OCI-LY7 (cell line): ENCODE results near the gene PBX1. TPM values are rescaled to one million over a fixed set of nuclear protein-coding genes. Genes with fewer than 3 reads are reported as not detected.

Experiments used
- BruUV-seq: library from RNA; stranded (reverse); fragments of 400-500 nt; replicated peaks from 2 replicates; lab custom pipeline; 2021; lab: Mats Ljungman, UMichigan
- CTCF ChIA-PET: fragments of 300-600 bp; sonication (Branson Sonifier 250); formaldehyde crosslinking; loops from one replicate; lab custom pipeline; 2022; ENCODE audit warnings: antibody characterized with exemption; ENCODE audit not compliant: unreplicated experiment; lab: Charles Lee
- POLR2A ChIA-PET: fragments of 300-600 bp; sonication (Branson Sonifier 250); formaldehyde crosslinking; loops from one replicate; lab custom pipeline; 2022; ENCODE audit warnings: antibody characterized with exemption; lab: Charles Lee
- DNase-seq: peaks from one replicate; pipeline ENCODE4 v3.0.0-alpha.2; 2015; ENCODE audit warnings: low spot score
- H2AFZ ChIP-seq: fragments of 200-600 bp; sonication (generic), shearing (Covaris generic); 2 replicates; pipeline ENCODE4 v1.6.1; 2014; ENCODE audit warnings: mild to moderate bottlenecking, antibody characterized with exemption, low read length, moderate library complexity
- H3K27ac ChIP-seq: fragments of 200-600 bp; sonication (generic); 2 replicates; pipeline ENCODE4 v1.5.1; 2014; ENCODE audit warnings: mixed run types, low read depth, mild to moderate bottlenecking, moderate library complexity, low read length, inconsistent platforms; ENCODE audit not compliant: poor library complexity, severe bottlenecking
- H3K36me3 ChIP-seq: fragments of 200-600 bp; sonication (generic); 2 replicates; pipeline ENCODE4 v1.6.1; 2014; ENCODE audit warnings: mild to moderate bottlenecking, antibody characterized with exemption, low read length, moderate library complexity, mixed read lengths; ENCODE audit not compliant: insufficient read depth
- H3K4me1 ChIP-seq: fragments of 200-600 bp; sonication (generic); 2 replicates; pipeline ENCODE4 v1.5.1; 2014; ENCODE audit warnings: mild to moderate bottlenecking, low read length; ENCODE audit not compliant: insufficient read depth, poor library complexity, severe bottlenecking
- H3K4me2 ChIP-seq: fragments of 200-600 bp; sonication (generic); 2 replicates; pipeline ENCODE4 v1.6.1; 2014; ENCODE audit warnings: mild to moderate bottlenecking, low read length
- H3K4me3 ChIP-seq: fragments of 200-600 bp; sonication (generic); 2 replicates; pipeline ENCODE4 v1.5.1; 2014; ENCODE audit warnings: mild to moderate bottlenecking, low read depth, low read length; ENCODE audit not compliant: poor library complexity, severe bottlenecking
- H3K79me2 ChIP-seq: fragments of 200-600 bp; sonication (generic); 2 replicates; pipeline ENCODE4 v1.6.1; 2016; ENCODE audit warnings: low read depth, mild to moderate bottlenecking, low read length, moderate library complexity, mixed read lengths; ENCODE audit not compliant: insufficient read depth
- H3K9me2 ChIP-seq: fragments of 200-600 bp; sonication (generic); 2 replicates; pipeline ENCODE4 v1.6.1; 2016; ENCODE audit warnings: mild to moderate bottlenecking, low read length, mixed read lengths; ENCODE audit not compliant: insufficient read depth
- H3K9me3 ChIP-seq: fragments of 200-600 bp; sonication (generic); 2 replicates; pipeline ENCODE4 v1.6.1; 2014; ENCODE audit warnings: mild to moderate bottlenecking, mixed run types, low read length, mixed read lengths
- H4K20me1 ChIP-seq: fragments of 200-600 bp; sonication (generic); 2 replicates; pipeline ENCODE4 v1.6.1; 2014; ENCODE audit warnings: mild to moderate bottlenecking, antibody characterized with exemption, low read length, moderate library complexity, mixed read lengths; ENCODE audit not compliant: insufficient read depth
- CTCF ChIP-seq: fragments of 200-600 bp; sonication (generic); conservative IDR thresholded peaks from 2 replicates; pipeline ENCODE4 v1.5.1; 2014; ENCODE audit warnings: mild to moderate bottlenecking, antibody characterized with exemption, low read length, moderate library complexity, mixed read lengths
- EZH2phosphoT487 ChIP-seq: fragments of 200-600 bp; sonication (generic); IDR thresholded peaks from 2 replicates; pipeline ENCODE4 v1.6.1; 2018; ENCODE audit warnings: low read depth, borderline replicate concordance, mild to moderate bottlenecking, mixed run types, antibody characterized with exemption, low read length, moderate library complexity, mixed read lengths
- intact Hi-C: fragments of 100-400 bp; cut with micrococcal nuclease; formaldehyde crosslinking; loops from one replicate; pipeline ENCODE4 v1.10.0; 2022; ENCODE audit not compliant: unreplicated experiment
- total RNA-seq, 2 experiments: library from RNA; depleted of rRNA in 1 of 2; stranded (reverse); fragments of >200 nt in 1 of 2; shearing (Covaris generic) in 1 of 2; gene quantifications; 2 replicates each; pipeline ENCODE4 v1.2.3, GENCODE V29; 2014 to 2022

The PBX1 gene
- total RNA-seq, 2 experiments from 2014 or later, result not detected

- intact Hi-C loops, result no loop called here
- Histone ChIP-seq H3K27ac (no peak overlapping the region), H3K9me3 (no peaks in the 10 kb centered on the region), H3K9me2 (no peaks in the 10 kb centered on the region), H3K4me3 (no peak overlapping the region), H3K36me3 (no peaks in the 10 kb centered on the region), H3K79me2 (no peaks in the 10 kb centered on the region), H2AFZ (no peak overlapping the region), H3K4me2 (no peak overlapping the region), H3K4me1 (no peaks in the 10 kb centered on the region), H4K20me1 (no peaks in the 10 kb centered on the region)
- BruUV-seq, result no TSS peak
- DNase-seq, result no peak
- no peak for TF ChIP-seq CTCF
- TF ChIP-seq EZH2phosphoT487, result no peak
- CTCF ChIA-PET, result no interaction called here
- POLR2A ChIA-PET, result interaction anchor here (0.7 kb wide), 1 partner anchor 8 kb away, joined by 3 read pairs; no protein-coding TSS in a partner anchor
Observed at GRCh38 chr1:164891615-164892014, 332.6 kb downstream of the PBX1 start.

- ChIA-PET CTCF (no interaction called here), POLR2A (no interaction called here)
- Histone ChIP-seq H3K4me1 (no peaks in the 10 kb centered on the region), H3K9me2 (no peaks in the 10 kb centered on the region), H4K20me1 (no peaks in the 10 kb centered on the region), H3K4me3 (no peak overlapping the region), H3K36me3 (no peaks in the 10 kb centered on the region), H3K9me3 (no peaks in the 10 kb centered on the region), H3K27ac (no peak overlapping the region), H3K4me2 (no peak overlapping the region), H2AFZ (no peak overlapping the region), H3K79me2 (no peaks in the 10 kb centered on the region)
- BruUV-seq, result no TSS peak
- TF ChIP-seq CTCF (no peak), EZH2phosphoT487 (no peak)
- intact Hi-C loops, result no loop called here
- no peak for DNase-seq
Observed at GRCh38 chr1:164895026-164895912, 336.3 kb downstream of the PBX1 start.

- POLR2A ChIA-PET, result no interaction called here
- BruUV-seq, result no TSS peak
- no peaks in the 10 kb centered on the region for H3K9me2 ChIP-seq
- H3K9me3 ChIP-seq, result no peaks in the 10 kb centered on the region
- no peak overlapping the region for H2AFZ ChIP-seq
- H3K4me3 ChIP-seq, result no peak overlapping the region
- no peak overlapping the region for H3K4me2 ChIP-seq
- no peak overlapping the region for H3K27ac ChIP-seq
- H3K4me1 ChIP-seq, result no peaks in the 10 kb centered on the region
- no peaks in the 10 kb centered on the region for H3K36me3 ChIP-seq
- no peak for DNase-seq
- no peaks in the 10 kb centered on the region for H3K79me2 ChIP-seq
- CTCF ChIA-PET, result no interaction called here
- intact Hi-C loops, result no loop called here
- no peak for TF ChIP-seq EZH2phosphoT487
- TF ChIP-seq CTCF, result no peak
- no peaks in the 10 kb centered on the region for H4K20me1 ChIP-seq
Observed at GRCh38 chr1:164901031-164901430, 342.0 kb downstream of the PBX1 start.
